ENCODE measurements around the gene ZNF710.
"Not testable (repeated sequence)": the region's sequence is repeated elsewhere in the genome, so short reads cannot be mapped to it uniquely, and the experiment has no call there.

Gene ZNF710

GRCh38 chr15:90001062-90001682 lies at the start of gene ZNF710:
ZNF710 (plus strand) TSS chr15:90001324; CDS start chr15:90067138, 65,814 bp downstream.
- DNase-seq (ENCODE audit: low read depth) = peak; percentile 67
- peak within 1 kb of the TSS; percentile 75 for H3K4me3 ChIP-seq (ENCODE audit: low read depth, low read length)
- no peak for TF ChIP-seq CTCF (IDR thresholded peaks at IDR 0.05; ENCODE audit: insufficient read depth, low read depth, low read length, missing control alignments)

- no peak overlapping the region for H3K4me3 ChIP-seq (ENCODE audit: low read depth, low read length)
- no peak for DNase-seq (ENCODE audit: low read depth)
- TF ChIP-seq CTCF (IDR thresholded peaks at IDR 0.05; ENCODE audit: insufficient read depth, low read depth, low read length, missing control alignments) = no peak
Measured at GRCh38 chr15:89954541-89954940, 46.6 kb upstream of the ZNF710 start.

GRCh38 chr15:89955449-89955998 lies 45.6 kb upstream of the ZNF710 start:
- DNase-seq (ENCODE audit: low read depth); H3K4me3 ChIP-seq (ENCODE audit: low read depth, low read length): not testable (repeated sequence)

- no peak overlapping the region for H3K4me3 ChIP-seq (ENCODE audit: low read depth, low read length)
- no peak for TF ChIP-seq CTCF (IDR thresholded peaks at IDR 0.05; ENCODE audit: insufficient read depth, low read depth, low read length, missing control alignments)
- DNase-seq (ENCODE audit: low read depth) = no peak
Measured at GRCh38 chr15:89958107-89958805, 42.9 kb upstream of the ZNF710 start.

GRCh38 chr15:89963301-89964231 lies 37.6 kb upstream of the ZNF710 start:
- no peak overlapping the region for H3K4me3 ChIP-seq (ENCODE audit: low read depth, low read length)
- no peak for DNase-seq (ENCODE audit: low read depth)
- TF ChIP-seq CTCF (IDR thresholded peaks at IDR 0.05; ENCODE audit: insufficient read depth, low read depth, low read length, missing control alignments) = no peak

- H3K4me3 ChIP-seq (ENCODE audit: low read depth, low read length) = no peak overlapping the region
- TF ChIP-seq CTCF (IDR thresholded peaks at IDR 0.05; ENCODE audit: insufficient read depth, low read depth, low read length, missing control alignments) = no peak
- no peak for DNase-seq (ENCODE audit: low read depth)
Measured at GRCh38 chr15:89964232-89964954, 36.7 kb upstream of the ZNF710 start.
